GM23338 (cell line): ENCODE data around the gene MAPKAPK3. TPM values are rescaled to one million over a fixed set of nuclear protein-coding genes. Genes with fewer than 3 reads are reported as not detected.

Experiments
- ATAC-seq: fragments of 200-7000 bp; cut with Tn5 transposase; 3 replicates; pipeline ENCODE4 v1.9.1; 2020
- DNase-seq: peaks from one replicate; pipeline ENCODE4 v3.0.0-alpha.2; 2015; ENCODE audit warnings: low spot score
- H2AFZ ChIP-seq: fragments of 200-600 bp; sonication (generic); 2 replicates; pipeline ENCODE4 v1.8.0; 2016; ENCODE audit warnings: antibody characterized with exemption, mild to moderate bottlenecking, moderate library complexity
- H3F3A ChIP-seq: fragments of 200-600 bp; sonication (generic); replicated peaks from 2 replicates; pipeline ENCODE4 v1.8.0; 2017; ENCODE audit warnings: antibody characterized with exemption, mixed run types, low read depth
- H3K27ac ChIP-seq: fragments of 200-600 bp; sonication (generic); 2 replicates; pipeline ENCODE4 v1.6.1; 2016; ENCODE audit warnings: low read depth
- H3K27me3 ChIP-seq: fragments of 200-600 bp; sonication (generic); 2 replicates; pipeline ENCODE4 v1.8.0; 2016; ENCODE audit warnings: mild to moderate bottlenecking, mixed run types, moderate library complexity; ENCODE audit not compliant: insufficient read depth
- H3K36me3 ChIP-seq: fragments of 200-600 bp; sonication (generic); 2 replicates; pipeline ENCODE4 v1.8.0; 2016; ENCODE audit warnings: mild to moderate bottlenecking; ENCODE audit not compliant: insufficient read depth
- H3K4me1 ChIP-seq: fragments of 200-600 bp; sonication (generic); 2 replicates; pipeline ENCODE4 v1.8.0; 2016; ENCODE audit warnings: mild to moderate bottlenecking, moderate library complexity; ENCODE audit not compliant: insufficient read depth
- H3K4me2 ChIP-seq: fragments of 200-600 bp; sonication (generic); 2 replicates; pipeline ENCODE4 v1.7.1; 2017; ENCODE audit warnings: mixed run types
- H3K4me3 ChIP-seq: fragments of 200-600 bp; sonication (generic); 2 replicates; pipeline ENCODE4 v1.6.1; 2016; ENCODE audit warnings: mixed run types
- H3K79me2 ChIP-seq: fragments of 200-600 bp; sonication (generic); replicated peaks from 2 replicates; pipeline ENCODE4 v1.8.0; 2017; ENCODE audit warnings: mild to moderate bottlenecking; ENCODE audit not compliant: insufficient read depth
- H3K9me2 ChIP-seq: fragments of 200-600 bp; sonication (generic); 2 replicates; pipeline ENCODE4 v1.8.0; 2017; ENCODE audit not compliant: insufficient read depth
- H4K20me1 ChIP-seq: fragments of 200-600 bp; sonication (generic); replicated peaks from 2 replicates; pipeline ENCODE4 v1.8.0; 2017; ENCODE audit warnings: mild to moderate bottlenecking; ENCODE audit not compliant: insufficient read depth
- H3K27ac Mint-ChIP-seq: 2 replicates; pipeline ENCODE4 v1.8.0; 2020; ENCODE audit warnings: inconsistent platforms, mild to moderate bottlenecking, moderate library complexity, mixed read lengths
- H3K27me3 Mint-ChIP-seq: 3 replicates; pipeline ENCODE4 v1.8.0; 2022; ENCODE audit warnings: low read depth, mild to moderate bottlenecking, moderate library complexity, mixed read lengths, inconsistent platforms; ENCODE audit not compliant: insufficient read depth, poor library complexity
- H3K36me3 Mint-ChIP-seq: 3 replicates; pipeline ENCODE4 v1.8.0; 2021; ENCODE audit warnings: low read depth, mild to moderate bottlenecking, inconsistent platforms, moderate library complexity, mixed read lengths
- H3K4me1 Mint-ChIP-seq: 3 replicates; pipeline ENCODE4 v1.8.0; 2020; ENCODE audit warnings: mild to moderate bottlenecking, inconsistent platforms, mixed read lengths
- H3K4me3 Mint-ChIP-seq: 3 replicates; pipeline ENCODE4 v1.8.0; 2021; ENCODE audit warnings: moderate library complexity, mild to moderate bottlenecking, inconsistent platforms, mixed read lengths
- H3K9me3 Mint-ChIP-seq: 3 replicates; pipeline ENCODE4 v1.8.0; 2020; ENCODE audit warnings: moderate library complexity, mild to moderate bottlenecking, inconsistent platforms, mixed read lengths
- CREB1 ChIP-seq: fragments of 250-450 bp; sonication (Bioruptor Pico); IDR thresholded peaks from 2 replicates; pipeline ENCODE4 v1.5.0; 2020; ENCODE audit warnings: low read depth, mild to moderate bottlenecking, moderate library complexity
- EZH2 ChIP-seq: fragments of 200-600 bp; sonication (generic); IDR thresholded peaks from one replicate; pipeline ENCODE4 v1.8.0; 2017; ENCODE audit warnings: antibody characterized with exemption, mild to moderate bottlenecking, low read depth; ENCODE audit not compliant: unreplicated experiment
- EZH2phosphoT487 ChIP-seq: fragments of 200-600 bp; sonication (generic); IDR thresholded peaks from one replicate; pipeline ENCODE4 v1.8.1; 2018; ENCODE audit warnings: antibody characterized with exemption; ENCODE audit not compliant: unreplicated experiment
- JUNB ChIP-seq: IDR thresholded peaks from one replicate; pipeline ENCODE4 v1.6.1; 2016; ENCODE audit warnings: antibody characterized with exemption; ENCODE audit not compliant: unreplicated experiment
- NANOG ChIP-seq: IDR thresholded peaks from 2 replicates; pipeline ENCODE4 v1.6.1; 2016; ENCODE audit warnings: antibody characterized with exemption, borderline replicate concordance
- POLR2AphosphoS5 ChIP-seq: IDR thresholded peaks from 2 replicates; pipeline ENCODE4 v1.6.1; 2016; ENCODE audit warnings: antibody characterized with exemption, low read depth
- REST ChIP-seq: IDR thresholded peaks from one replicate; pipeline ENCODE4 v1.6.1; 2018; ENCODE audit warnings: antibody characterized with exemption; ENCODE audit not compliant: unreplicated experiment
- STAT1 ChIP-seq: IDR thresholded peaks from one replicate; pipeline ENCODE4 v1.6.1; 2016; ENCODE audit warnings: antibody characterized with exemption; ENCODE audit not compliant: unreplicated experiment
- ZNF114 ChIP-seq: fragments of 250-450 bp; sonication (Bioruptor Pico); IDR thresholded peaks from 2 replicates; pipeline ENCODE4 v1.5.0; 2020; ENCODE audit warnings: mild to moderate bottlenecking, moderate library complexity
- ZNF331 ChIP-seq: fragments of 250-450 bp; sonication (Bioruptor Pico); IDR thresholded peaks from 2 replicates; pipeline ENCODE4 v1.5.0; 2020; ENCODE audit warnings: low read depth, mild to moderate bottlenecking, moderate library complexity
- polyA plus RNA-seq: library from polyadenylated mRNA; unstranded; fragments of >200 nt; fragmentation: Nextera tagmentation; extraction: Ambion mirVana; gene quantifications from 2 replicates; pipeline ENCODE4 v1.2.1, GENCODE V29; 2016
- total RNA-seq: library from RNA; depleted of rRNA; stranded (reverse); fragments of >200 nt; shearing (Covaris generic); gene quantifications from 2 replicates; pipeline ENCODE4 v1.2.3, GENCODE V29; 2014
- TF ChIP-seq, protein P1 (sequence below), 2 experiments: fragments of 200-600 bp in 1 of 2; sonication (generic) in 1 of 2; conservative IDR thresholded peaks; 2 replicates each; pipeline versions ENCODE4 v1.5.1 to v1.6.1; 2016 to 2017; ENCODE audit warnings: antibody characterized with exemption in 2 of 2, low read depth in 2 of 2, mild to moderate bottlenecking in 2 of 2, moderate library complexity in 1 of 2
- TF ChIP-seq, protein P2 (sequence below): IDR thresholded peaks from 2 replicates; pipeline ENCODE4 v1.6.1; 2016; ENCODE audit warnings: antibody characterized with exemption
- TF ChIP-seq, protein P3 (sequence below): fragments of 250-450 bp; sonication (Bioruptor Pico); IDR thresholded peaks from 2 replicates; pipeline ENCODE4 v1.5.0; 2020; ENCODE audit warnings: mild to moderate bottlenecking, moderate library complexity

The MAPKAPK3 gene
- total and polyA plus RNA-seq, 2 experiments from 2014 or later = 16.5 to 51.1 TPM

DNA sequence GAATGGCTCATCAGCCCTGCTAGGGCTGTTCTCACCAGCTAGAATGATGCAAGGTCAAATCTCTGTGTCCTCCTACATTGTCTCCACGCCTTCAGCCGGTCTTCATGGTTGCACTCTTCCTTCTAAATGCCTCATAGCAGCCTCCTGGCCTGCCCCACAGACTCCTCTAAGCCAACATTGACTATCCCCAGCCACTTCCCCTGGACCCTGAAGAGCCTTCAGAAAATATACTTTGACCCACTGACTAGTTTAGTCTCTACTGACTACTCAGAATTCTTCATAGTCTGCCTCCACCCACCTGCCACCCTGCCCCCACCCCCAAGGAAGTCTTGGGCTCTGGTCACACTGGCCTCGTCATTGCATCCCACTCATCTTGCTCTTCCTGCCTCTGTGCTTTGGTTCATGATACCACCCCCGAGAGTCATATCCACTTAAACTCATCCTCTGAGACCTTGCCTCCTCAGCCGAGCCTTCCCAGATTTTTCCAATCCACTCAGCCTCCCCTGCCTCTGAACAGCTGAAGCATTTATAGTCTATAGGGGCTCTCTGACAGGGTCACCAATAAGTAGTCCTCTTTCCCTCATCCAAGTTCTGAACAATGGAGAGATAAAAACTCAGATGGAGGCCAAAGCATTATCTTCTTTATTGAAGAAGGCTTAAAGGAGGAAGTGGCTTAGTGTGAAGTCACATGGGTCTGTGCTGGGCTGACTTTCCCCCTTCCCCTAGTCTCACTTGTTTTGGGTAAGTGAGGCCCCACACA lies 48.3 kb downstream of the MAPKAPK3 start:
- Histone ChIP-seq H3K4me2 (no peak overlapping the region), H3K36me3 (no peaks in the 10 kb centered on the region), H3K27me3 (no peaks in the 10 kb centered on the region), H3K27ac (no peak overlapping the region), H4K20me1 (no peaks in the 10 kb centered on the region), H2AFZ (no peak overlapping the region), H3F3A (no peaks in the 10 kb centered on the region), H3K4me3 (no peak overlapping the region), H3K4me1 (no peaks in the 10 kb centered on the region), H3K9me2 (no peaks in the 10 kb centered on the region), H3K79me2 (no peaks in the 10 kb centered on the region)
- TF ChIP-seq EZH2phosphoT487 (no peak), REST (no peak), ZNF114 (CRISPR knock-in tag) (no peak), NANOG (no peak), STAT1 (no peak), EZH2 (no peak), POLR2AphosphoS5 (no peak), CREB1 (CRISPR knock-in tag) (no peak), ZNF331 (no peak), JUNB (no peak)
- TF ChIP-seq, protein P1, sequence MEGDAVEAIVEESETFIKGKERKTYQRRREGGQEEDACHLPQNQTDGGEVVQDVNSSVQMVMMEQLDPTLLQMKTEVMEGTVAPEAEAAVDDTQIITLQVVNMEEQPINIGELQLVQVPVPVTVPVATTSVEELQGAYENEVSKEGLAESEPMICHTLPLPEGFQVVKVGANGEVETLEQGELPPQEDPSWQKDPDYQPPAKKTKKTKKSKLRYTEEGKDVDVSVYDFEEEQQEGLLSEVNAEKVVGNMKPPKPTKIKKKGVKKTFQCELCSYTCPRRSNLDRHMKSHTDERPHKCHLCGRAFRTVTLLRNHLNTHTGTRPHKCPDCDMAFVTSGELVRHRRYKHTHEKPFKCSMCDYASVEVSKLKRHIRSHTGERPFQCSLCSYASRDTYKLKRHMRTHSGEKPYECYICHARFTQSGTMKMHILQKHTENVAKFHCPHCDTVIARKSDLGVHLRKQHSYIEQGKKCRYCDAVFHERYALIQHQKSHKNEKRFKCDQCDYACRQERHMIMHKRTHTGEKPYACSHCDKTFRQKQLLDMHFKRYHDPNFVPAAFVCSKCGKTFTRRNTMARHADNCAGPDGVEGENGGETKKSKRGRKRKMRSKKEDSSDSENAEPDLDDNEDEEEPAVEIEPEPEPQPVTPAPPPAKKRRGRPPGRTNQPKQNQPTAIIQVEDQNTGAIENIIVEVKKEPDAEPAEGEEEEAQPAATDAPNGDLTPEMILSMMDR (conservative IDR thresholded peaks at IDR 0.05; ENCODE audit: low read depth in 2 of 2) = no peak
- TF ChIP-seq, protein P2, sequence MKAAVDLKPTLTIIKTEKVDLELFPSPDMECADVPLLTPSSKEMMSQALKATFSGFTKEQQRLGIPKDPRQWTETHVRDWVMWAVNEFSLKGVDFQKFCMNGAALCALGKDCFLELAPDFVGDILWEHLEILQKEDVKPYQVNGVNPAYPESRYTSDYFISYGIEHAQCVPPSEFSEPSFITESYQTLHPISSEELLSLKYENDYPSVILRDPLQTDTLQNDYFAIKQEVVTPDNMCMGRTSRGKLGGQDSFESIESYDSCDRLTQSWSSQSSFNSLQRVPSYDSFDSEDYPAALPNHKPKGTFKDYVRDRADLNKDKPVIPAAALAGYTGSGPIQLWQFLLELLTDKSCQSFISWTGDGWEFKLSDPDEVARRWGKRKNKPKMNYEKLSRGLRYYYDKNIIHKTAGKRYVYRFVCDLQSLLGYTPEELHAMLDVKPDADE = no peak
- TF ChIP-seq, protein P3, sequence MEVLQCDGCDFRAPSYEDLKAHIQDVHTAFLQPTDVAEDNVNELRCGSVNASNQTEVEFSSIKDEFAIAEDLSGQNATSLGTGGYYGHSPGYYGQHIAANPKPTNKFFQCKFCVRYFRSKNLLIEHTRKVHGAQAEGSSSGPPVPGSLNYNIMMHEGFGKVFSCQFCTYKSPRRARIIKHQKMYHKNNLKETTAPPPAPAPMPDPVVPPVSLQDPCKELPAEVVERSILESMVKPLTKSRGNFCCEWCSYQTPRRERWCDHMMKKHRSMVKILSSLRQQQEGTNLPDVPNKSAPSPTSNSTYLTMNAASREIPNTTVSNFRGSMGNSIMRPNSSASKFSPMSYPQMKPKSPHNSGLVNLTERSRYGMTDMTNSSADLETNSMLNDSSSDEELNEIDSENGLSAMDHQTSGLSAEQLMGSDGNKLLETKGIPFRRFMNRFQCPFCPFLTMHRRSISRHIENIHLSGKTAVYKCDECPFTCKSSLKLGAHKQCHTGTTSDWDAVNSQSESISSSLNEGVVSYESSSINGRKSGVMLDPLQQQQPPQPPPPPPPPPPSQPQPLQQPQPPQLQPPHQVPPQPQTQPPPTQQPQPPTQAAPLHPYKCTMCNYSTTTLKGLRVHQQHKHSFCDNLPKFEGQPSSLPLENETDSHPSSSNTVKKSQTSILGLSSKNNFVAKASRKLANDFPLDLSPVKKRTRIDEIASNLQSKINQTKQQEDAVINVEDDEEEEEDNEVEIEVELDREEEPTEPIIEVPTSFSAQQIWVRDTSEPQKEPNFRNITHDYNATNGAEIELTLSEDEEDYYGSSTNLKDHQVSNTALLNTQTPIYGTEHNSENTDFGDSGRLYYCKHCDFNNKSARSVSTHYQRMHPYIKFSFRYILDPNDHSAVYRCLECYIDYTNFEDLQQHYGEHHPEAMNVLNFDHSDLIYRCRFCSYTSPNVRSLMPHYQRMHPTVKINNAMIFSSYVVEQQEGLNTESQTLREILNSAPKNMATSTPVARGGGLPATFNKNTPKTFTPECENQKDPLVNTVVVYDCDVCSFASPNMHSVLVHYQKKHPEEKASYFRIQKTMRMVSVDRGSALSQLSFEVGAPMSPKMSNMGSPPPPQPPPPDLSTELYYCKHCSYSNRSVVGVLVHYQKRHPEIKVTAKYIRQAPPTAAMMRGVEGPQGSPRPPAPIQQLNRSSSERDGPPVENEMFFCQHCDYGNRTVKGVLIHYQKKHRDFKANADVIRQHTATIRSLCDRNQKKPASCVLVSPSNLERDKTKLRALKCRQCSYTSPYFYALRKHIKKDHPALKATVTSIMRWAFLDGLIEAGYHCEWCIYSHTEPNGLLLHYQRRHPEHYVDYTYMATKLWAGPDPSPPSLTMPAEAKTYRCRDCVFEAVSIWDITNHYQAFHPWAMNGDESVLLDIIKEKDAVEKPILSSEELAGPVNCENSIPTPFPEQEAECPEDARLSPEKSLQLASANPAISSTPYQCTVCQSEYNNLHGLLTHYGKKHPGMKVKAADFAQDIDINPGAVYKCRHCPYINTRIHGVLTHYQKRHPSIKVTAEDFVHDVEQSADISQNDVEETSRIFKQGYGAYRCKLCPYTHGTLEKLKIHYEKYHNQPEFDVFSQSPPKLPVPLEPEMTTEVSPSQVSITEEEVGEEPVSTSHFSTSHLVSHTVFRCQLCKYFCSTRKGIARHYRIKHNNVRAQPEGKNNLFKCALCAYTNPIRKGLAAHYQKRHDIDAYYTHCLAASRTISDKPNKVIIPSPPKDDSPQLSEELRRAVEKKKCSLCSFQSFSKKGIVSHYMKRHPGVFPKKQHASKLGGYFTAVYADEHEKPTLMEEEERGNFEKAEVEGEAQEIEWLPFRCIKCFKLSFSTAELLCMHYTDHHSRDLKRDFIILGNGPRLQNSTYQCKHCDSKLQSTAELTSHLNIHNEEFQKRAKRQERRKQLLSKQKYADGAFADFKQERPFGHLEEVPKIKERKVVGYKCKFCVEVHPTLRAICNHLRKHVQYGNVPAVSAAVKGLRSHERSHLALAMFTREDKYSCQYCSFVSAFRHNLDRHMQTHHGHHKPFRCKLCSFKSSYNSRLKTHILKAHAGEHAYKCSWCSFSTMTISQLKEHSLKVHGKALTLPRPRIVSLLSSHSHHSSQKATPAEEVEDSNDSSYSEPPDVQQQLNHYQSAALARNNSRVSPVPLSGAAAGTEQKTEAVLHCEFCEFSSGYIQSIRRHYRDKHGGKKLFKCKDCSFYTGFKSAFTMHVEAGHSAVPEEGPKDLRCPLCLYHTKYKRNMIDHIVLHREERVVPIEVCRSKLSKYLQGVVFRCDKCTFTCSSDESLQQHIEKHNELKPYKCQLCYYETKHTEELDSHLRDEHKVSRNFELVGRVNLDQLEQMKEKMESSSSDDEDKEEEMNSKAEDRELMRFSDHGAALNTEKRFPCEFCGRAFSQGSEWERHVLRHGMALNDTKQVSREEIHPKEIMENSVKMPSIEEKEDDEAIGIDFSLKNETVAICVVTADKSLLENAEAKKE (CRISPR knock-in tag) = no peak
- Mint-ChIP-seq H3K27ac (no peak overlapping the region), H3K4me3 (no peak overlapping the region), H3K27me3 (peaks cover 6% of the 10 kb centered on the region), H3K9me3 (no peaks in the 10 kb centered on the region), H3K4me1 (peaks cover 10% of the 10 kb centered on the region), H3K36me3 (no peaks in the 10 kb centered on the region)
- no peak for DNase-seq
- no peak for ATAC-seq
